ENCODE data around the gene SLC35A3.
"Not testable (repeated sequence)": the region's sequence is repeated elsewhere in the genome, so short reads cannot be mapped to it uniquely, and the experiment has no call there.

Gene SLC35A3

GRCh38 chr1:100036718-100037655 is 67.2 kb downstream of the SLC35A3 start:
- DNase-seq = no peak

- DNase-seq = no peak
Measured at GRCh38 chr1:100037656-100037926, 67.8 kb downstream of the SLC35A3 start.

- peak; percentile 75 for DNase-seq
Measured at GRCh38 chr1:100037927-100038659, 68.3 kb downstream of the SLC35A3 start.

GRCh38 chr1:100038660-100039287 is 69.0 kb downstream of the SLC35A3 start:
- peak; percentile 48 for DNase-seq

GRCh38 chr1:100039591-100039990 is 69.8 kb downstream of the SLC35A3 start:
- no peak for DNase-seq

GRCh38 chr1:100045206-100045605 is 75.4 kb downstream of the SLC35A3 start:
- DNase-seq = no peak

- not testable (repeated sequence) for DNase-seq
Measured at GRCh38 chr1:100047235-100047708, 77.5 kb downstream of the SLC35A3 start.

- no peak for DNase-seq
Measured at GRCh38 chr1:100050139-100050538, 80.3 kb downstream of the SLC35A3 start.

GRCh38 chr1:100051401-100051800 is 81.6 kb downstream of the SLC35A3 start:
- no peak for DNase-seq

- DNase-seq = no peak
Measured at GRCh38 chr1:100051893-100052292, 82.1 kb downstream of the SLC35A3 start.

- DNase-seq = no peak
Measured at GRCh38 chr1:100053119-100053518, 83.3 kb downstream of the SLC35A3 start.

GRCh38 chr1:100053727-100054126 is 83.9 kb downstream of the SLC35A3 start:
- no peak for DNase-seq

GRCh38 chr1:100061681-100062080 is 91.9 kb downstream of the SLC35A3 start:
- DNase-seq = no peak

GRCh38 chr1:100065183-100065968 is 95.6 kb downstream of the SLC35A3 start:
- DNase-seq = peak; percentile 17

- no peak for DNase-seq
Measured at GRCh38 chr1:100065969-100066227, 96.1 kb downstream of the SLC35A3 start.

- DNase-seq = no peak
Measured at GRCh38 chr1:100070201-100070939, 100.6 kb downstream of the SLC35A3 start.

- DNase-seq = no peak
Measured at GRCh38 chr1:100073531-100073930, 103.7 kb downstream of the SLC35A3 start.

GRCh38 chr1:100074604-100075395 is 105.0 kb downstream of the SLC35A3 start:
- DNase-seq = no peak

GRCh38 chr1:100075773-100076172 is 106.0 kb downstream of the SLC35A3 start:
- DNase-seq = no peak

GRCh38 chr1:100076319-100076718 is 106.5 kb downstream of the SLC35A3 start:
- no peak for DNase-seq

GRCh38 chr1:100076744-100077143 is 106.9 kb downstream of the SLC35A3 start:
- DNase-seq = no peak

Measured in NCI-H510A (cell line).